K562 (cell line): ENCODE measurements around the gene PIK3R5. TPM values are rescaled to one million over a fixed set of nuclear protein-coding genes. Genes with fewer than 3 reads are reported as not detected.

Experiments used
- MGA ChIP-seq: fragments of 450-650 bp; IDR thresholded peaks from 2 replicates; pipeline ENCODE4 v1.6.1; 2016; ENCODE audit warnings: mild to moderate bottlenecking, moderate library complexity
- ZBTB43 ChIP-seq: sonication (generic); formaldehyde crosslinking; IDR thresholded peaks from 2 replicates; pipeline ENCODE4 v1.8.0; 2023; ENCODE audit warnings: mild to moderate bottlenecking, missing genetic modification reagents
- ZKSCAN3 ChIP-seq: fragments of 250-450 bp; sonication (Bioruptor Pico); IDR thresholded peaks from 2 replicates; pipeline ENCODE4 v1.4.0; 2020
- ZNF696 ChIP-seq: fragments of 250-450 bp; sonication (Bioruptor Pico); conservative IDR thresholded peaks from 2 replicates; pipeline ENCODE4 v1.4.0; 2020; ENCODE audit warnings: mild to moderate bottlenecking, moderate library complexity
- ZNF76 ChIP-seq: fragments of 250-450 bp; sonication (Bioruptor Pico); IDR thresholded peaks from 2 replicates; pipeline ENCODE4 v1.4.0; 2020; ENCODE audit warnings: mild to moderate bottlenecking, moderate library complexity, borderline replicate concordance
- polyA plus RNA-seq, 8 experiments: library from polyadenylated mRNA; depleted of rRNA in 4 of 8; stranded (reverse) in 5 of 8; unstranded in 3 of 8; fragments of >200 nt; fragmentation: Nextera tagmentation in 2 of 8; fragmentation: Illumina TruSeq in 1 of 8; extraction: Ambion mirVana in 2 of 8; extraction: Trizol in 1 of 8; gene quantifications; 2 replicates each; pipeline versions ENCODE4 v1.2.1 to v1.2.3, GENCODE V29; 2011 to 2014; ENCODE audit warnings: inconsistent platforms in 1 of 8, missing spikeins in 1 of 8
- total RNA-seq, 7 experiments: library from RNA; depleted of rRNA in 6 of 7; stranded (reverse); fragments of >200 nt in 6 of 7; fragmentation: Illumina TruSeq in 2 of 7; extraction: Trizol in 2 of 7; gene quantifications; 2 replicates each; pipeline versions ENCODE4 v1.2.1 to v1.2.3, GENCODE V29; 2011 to 2021; ENCODE audit warnings: low replicate concordance in 1 of 7

Gene PIK3R5
- total and polyA plus RNA-seq, 9 of the 15 experiments (the other 6 are each of a cell fraction or from before 2014, with no cell fraction given), result 0.01 to 0.38 TPM; not detected in 7

- TF ChIP-seq MGA, result no peak
- TF ChIP-seq ZNF76, result no peak
- TF ChIP-seq ZKSCAN3 (CRISPR knock-in tag), result no peak
- TF ChIP-seq ZNF696 (CRISPR knock-in tag), result no peak
- no peak for TF ChIP-seq ZBTB43 (CRISPR knock-in tag)
These were observed 19.4 kb downstream of the PIK3R5 start (continued) for GRCh38 chr17:8946071-8946470.
